HG02763 (cell line): ENCODE data around the gene KCNJ14.

Experiments
- ATAC-seq: cut with Tn5 transposase; IDR thresholded peaks from one replicate; pipeline ENCODE4 v1.9.1; 2021; ENCODE audit warnings: mild to moderate bottlenecking, moderate library complexity; ENCODE audit not compliant: unreplicated experiment

Gene KCNJ14

DNA sequence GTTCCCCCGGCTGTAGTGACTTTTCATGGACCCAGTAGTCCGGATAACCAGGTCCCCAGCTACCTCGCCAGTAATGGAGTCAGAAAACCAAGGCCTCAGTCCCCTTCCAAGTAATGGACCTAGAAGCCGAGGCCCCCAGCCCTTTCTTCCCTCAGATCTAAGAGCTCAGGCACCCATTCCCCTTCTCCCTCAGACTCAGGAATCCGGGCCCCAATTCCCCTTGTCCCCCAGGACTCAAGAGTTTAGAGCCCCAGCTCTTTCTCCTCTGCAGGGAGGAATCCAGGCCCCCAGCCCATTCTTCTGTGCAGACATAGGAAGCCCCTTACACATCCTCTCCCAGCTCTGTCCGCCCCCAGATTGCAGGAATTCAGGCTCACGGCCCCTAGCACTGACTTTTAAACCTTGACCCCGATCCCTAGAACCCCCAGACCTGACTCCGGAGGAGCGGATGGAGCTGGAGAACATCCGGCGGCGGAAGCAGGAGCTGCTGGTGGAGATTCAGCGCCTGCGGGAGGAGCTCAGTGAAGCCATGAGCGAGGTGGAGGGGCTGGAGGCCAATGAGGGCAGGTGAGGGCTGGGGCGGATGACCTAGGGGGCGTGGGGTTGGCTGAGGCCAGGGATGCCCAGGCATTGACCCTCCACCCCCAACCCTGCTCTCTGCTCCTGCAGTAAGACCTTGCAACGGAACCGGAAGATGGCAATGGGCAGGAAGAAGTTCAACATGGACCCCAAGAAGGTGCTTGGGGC lies 14.7 kb downstream of the KCNJ14 start:
- no peak for ATAC-seq

DNA sequence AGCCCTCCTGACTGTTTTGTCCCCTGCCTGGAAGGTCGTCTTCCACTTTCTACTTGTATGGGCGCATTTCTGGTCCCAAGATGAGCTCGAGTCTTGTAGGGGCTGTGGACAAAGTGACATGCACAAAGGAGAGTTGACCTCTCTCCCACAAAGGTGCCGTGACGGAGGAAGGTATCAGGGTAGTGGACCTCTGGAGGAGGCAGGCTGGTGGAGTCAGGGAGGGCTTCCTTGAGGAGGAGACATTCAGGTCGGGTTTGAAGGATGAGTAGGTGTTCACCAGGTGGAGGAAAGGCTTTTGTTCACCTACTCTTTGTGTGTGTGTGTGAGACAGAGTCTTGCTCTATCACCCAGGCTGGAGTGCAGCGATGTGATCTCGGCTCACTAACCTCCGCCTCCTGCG lies 15.5 kb downstream of the KCNJ14 start:
- ATAC-seq = no peak

- no peak for ATAC-seq
Measured at GRCh38 chr19:48471836-48472235, 16.5 kb downstream of the KCNJ14 start.

GRCh38 chr19:48473161-48473966 lies 18.0 kb downstream of the KCNJ14 start:
- no peak for ATAC-seq

DNA sequence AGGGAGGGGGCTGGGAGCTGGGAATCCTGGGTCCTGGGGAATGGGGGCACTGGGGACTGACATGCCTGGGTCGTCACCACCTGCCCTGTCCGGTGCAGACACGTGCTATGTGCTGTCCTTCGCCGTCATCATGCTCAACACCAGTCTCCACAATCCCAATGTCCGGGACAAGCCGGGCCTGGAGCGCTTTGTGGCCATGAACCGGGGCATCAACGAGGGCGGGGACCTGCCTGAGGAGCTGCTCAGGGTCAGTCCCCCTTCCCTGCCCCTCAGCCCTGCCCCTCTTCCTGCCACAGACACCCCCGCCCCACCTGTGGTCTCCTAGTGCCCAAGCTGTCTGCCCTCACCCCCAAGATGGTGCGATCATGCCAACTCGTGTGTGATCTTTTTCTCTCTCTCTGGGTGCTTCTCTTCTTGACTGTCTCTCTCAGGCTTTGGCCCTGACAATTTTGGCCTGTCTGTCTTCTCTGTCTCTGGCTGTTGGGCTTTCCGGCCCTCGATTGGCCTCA lies 18.8 kb downstream of the KCNJ14 start:
- no peak for ATAC-seq

GRCh38 chr19:48475369-48476068 lies 20.1 kb downstream of the KCNJ14 start:
- ATAC-seq = no peak

DNA sequence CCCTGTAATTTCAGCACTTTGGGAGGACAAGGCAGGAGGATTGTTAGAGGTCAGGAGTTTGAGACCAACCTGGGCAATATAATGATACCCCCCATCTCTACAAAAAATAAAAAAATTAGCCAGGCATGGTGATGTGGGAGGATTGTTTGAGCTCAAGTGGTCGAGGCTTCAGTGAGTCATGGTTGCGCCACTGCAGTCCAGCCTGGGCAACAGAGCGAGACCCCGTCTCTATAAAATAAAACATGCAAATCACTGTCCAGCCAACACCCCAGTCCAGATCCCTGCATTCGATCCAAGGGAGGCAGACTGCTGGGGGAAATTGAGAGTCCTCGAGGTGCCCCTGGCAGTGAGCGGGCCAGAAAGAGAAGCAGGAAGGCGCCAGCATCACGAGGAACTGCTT lies 20.8 kb downstream of the KCNJ14 start:
- no peak for ATAC-seq

GRCh38 chr19:48477067-48477685 lies 21.8 kb downstream of the KCNJ14 start:
- no peak for ATAC-seq

DNA sequence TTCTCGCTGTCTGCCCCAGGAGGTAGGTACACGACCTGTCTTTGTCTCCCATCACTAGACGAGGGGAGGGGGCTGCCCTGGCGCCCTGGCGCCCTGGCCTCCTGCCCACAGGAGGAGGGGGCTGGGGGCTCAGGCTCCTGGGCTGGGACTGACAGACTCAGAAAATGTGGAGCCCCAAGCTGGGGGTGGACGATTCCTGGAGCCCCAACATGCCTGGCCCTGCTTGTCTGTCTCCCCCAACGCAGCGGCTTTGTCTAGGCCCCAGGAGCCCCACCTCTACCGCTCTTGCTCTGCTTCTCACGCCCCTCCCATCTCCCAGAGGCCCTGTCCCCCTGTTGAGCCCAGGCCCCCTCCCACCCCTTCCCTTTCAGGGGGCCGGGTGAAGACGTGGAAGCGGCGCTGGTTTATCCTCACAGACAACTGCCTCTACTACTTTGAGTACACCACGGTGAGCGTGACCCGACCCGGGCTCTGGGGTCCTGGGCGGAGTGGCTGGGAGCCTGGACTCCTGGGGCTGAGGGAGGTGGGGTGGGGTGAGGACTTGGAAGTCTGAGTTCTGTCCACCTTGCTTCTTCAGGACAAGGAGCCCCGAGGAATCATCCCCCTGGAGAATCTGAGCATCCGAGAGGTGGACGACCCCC lies 22.4 kb downstream of the KCNJ14 start:
- ATAC-seq = no peak

DNA sequence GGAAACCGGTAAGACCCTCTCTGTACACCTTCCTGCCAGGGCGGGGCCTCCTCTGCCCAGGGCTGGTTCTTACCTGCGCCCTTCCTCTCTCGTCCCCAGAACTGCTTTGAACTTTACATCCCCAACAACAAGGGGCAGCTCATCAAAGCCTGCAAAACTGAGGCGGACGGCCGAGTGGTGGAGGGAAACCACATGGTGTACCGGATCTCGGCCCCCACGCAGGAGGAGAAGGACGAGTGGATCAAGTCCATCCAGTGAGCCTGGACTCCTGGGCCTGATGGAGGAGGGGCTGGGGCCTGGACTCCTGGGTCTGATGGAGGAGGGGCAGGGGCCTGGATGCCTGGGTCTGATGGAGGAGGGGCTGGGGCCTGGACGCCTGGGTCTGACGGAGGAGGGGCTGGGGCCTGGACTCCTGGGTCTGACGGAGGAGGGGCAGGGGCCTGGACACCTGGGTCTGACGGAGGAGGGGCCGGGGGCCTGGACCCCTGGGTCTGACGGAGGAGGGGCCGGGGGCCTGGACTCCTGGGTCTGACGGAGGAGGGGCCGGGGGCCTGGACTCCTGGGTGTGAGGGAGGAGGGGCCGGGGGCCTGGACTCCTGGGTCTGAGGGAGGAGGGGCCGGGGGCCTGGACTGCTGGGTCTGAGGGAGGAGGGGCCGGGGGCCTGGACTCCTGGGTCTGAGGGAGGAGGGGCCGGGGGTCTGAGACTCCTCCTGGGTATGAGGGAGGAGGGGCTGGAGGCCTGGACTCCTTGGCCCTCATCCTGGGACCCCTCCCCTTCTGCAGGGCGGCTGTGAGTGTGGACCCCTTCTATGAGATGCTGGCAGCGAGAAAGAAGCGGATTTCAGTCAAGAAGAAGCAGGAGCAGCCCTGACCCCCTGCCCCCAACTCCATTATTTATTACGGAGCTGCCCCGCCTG lies 23.2 kb downstream of the KCNJ14 start:
- ATAC-seq = no peak

DNA sequence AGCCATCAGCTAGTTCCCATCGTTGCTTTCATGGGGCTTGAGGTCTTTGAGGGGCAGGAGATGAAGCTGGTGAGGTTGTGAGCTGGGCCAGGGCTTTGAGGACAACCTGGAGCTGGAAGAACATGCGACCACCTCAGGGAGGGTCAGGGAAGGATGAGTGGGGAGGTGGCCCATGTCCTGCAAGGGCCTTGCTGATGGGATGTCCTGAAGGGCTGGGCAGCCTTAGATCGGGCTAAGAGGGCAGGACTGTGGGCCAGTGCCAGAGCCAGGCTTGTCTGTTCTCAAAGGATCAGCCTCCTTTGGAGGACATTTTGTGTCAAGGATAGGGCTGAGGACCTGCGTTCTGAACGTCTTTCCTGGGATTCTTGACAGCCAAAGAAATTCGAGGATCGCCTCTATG lies 24.3 kb downstream of the KCNJ14 start:
- no peak for ATAC-seq

DNA sequence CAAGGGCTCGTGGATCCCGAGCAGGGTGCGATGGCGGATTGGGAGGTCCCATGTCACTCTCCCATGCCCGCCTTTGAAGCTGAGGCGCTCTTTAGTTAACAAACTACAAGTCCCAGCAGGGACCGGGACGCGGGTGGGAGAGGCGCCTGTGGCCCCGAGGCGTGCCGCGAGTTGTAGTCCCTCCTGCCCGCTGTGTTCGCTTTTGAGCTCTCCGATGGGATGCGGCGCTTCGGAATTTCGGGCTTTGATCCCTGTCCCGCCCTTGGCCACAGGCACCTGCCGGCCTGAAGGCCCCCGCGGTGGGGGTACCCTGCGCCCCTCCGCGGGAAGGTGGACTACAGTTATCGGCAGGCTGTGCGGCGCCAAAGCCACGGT lies 24.8 kb downstream of the KCNJ14 start:
- ATAC-seq = no peak

DNA sequence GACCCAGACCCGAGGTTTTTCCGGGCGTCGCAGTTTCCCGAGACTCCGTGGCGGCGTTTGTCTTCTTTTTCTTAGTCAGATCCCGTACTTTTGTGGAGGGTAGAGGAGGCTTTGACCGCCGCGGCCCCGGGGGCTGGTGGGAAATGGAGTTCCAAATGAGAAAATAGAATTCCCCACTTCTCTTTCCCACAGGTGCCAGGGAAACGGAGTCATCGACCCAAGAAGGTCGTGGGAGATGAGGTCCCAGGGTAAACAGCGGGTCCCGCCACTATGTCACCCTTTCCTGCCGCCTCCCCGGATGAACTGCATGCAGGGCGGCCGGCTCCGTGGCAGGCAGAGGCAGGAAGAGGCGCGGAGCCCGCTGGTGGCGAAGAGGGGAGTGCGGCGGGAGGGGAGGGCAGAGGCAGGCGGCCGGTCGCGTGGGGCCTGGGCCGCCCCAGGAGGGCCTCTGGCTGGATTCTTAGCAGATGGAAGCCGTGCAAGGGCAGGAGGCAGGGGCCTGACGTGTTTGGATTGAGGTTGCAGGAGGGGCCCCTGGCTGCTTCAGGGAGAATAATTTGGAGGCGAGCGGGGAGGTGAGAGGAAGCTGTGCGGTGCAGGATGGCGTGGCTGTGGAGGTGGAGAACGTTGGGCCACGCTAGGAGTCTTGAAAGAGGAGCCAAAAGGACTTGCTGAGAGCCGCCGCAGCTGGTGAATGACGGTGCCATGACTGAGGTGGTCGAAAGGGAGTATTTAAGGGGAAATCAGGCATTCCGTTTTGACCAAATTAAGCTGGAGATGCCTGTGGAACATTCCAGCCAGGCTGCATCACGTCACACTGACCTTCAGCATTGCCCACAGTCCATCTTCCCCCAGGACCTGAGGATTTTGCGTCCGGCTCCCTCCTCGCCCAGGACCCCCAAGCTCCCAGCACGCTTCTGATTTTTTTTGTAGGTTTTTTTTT lies 25.5 kb downstream of the KCNJ14 start:
- ATAC-seq = no peak

GRCh38 chr19:48481846-48482639 lies 26.7 kb downstream of the KCNJ14 start:
- ATAC-seq = no peak

DNA sequence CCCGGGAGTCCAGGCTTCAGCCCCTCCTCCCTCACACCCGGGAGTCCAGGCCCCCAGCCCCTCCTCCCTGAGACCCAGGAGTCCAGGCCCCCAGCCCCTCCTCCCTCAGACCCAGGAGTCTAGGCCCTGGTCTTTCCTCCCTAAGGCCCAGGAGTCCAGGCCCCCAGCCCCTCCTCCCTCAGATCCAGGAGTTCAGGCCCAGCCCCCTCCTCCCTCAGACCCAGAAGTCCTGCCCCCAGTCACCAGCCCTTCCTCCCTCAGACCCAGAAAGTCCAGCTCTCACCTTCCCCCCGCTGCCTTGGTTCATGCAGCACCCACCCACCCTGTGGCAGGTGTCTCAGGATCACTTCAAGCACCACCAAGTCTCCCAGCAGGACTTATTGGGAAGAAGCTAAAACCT lies 27.9 kb downstream of the KCNJ14 start:
- ATAC-seq = no peak

GRCh38 chr19:48484247-48484893 lies 29.0 kb downstream of the KCNJ14 start:
- no peak for ATAC-seq

- ATAC-seq = no peak
Measured at GRCh38 chr19:48484931-48485612, 29.7 kb downstream of the KCNJ14 start.
